VCaP (cell line): ENCODE results near the gene CTU1.

Experiments used
- H3K27ac ChIP-seq: fragments of 450-650 bp; 2 replicates; pipeline ENCODE4 v1.5.1; 2017
- TF ChIP-seq, protein P1 (sequence below): fragments of 450-650 bp; conservative IDR thresholded peaks from 2 replicates; pipeline ENCODE4 v1.5.1; 2017; ENCODE audit warnings: mild to moderate bottlenecking, moderate library complexity

Gene CTU1

DNA sequence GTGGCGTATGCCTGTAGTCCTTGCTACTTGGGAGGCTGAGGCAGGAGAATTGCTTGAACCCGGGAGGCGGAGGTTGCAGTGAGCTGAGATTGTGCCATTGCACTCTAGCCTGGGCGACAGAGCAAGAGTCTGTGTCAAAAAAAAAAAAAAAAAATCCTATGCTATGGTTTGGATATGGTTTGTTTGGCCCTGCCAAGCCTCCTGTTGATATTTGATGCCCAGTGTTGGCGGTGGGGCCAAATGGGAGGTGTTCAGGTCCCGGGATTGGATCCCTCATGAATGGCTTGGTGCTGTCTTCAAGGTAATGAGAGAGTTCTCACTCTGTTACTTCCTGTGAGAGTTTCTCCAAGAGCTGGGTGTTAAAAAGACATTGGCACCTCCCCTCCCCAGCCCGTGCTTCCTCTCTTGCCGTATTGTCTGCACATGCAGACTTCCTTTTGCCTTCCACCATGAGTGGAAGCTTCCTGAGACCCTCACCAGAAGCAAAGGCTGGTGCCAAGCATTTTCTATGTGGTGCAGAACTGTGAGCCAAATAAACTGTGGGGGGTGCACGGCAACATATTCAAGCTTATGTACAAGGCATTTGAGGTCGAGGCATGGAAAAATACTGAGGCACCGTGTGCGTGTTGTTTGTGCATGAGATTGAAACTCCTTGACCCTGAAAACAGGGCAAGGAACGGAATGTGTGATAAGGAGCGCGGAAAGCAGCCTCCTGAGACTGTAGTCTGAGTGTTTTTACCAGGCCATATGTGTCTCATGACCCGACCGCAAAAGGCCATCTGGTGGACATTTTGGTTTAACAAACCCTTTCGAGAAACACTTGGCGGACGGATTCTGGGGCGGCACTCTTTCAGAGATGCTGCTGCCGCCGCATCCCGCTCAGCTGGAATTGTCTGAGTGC lies 23.8 kb upstream of the CTU1 start:
- no peak overlapping the region for H3K27ac ChIP-seq
- TF ChIP-seq, protein P1, sequence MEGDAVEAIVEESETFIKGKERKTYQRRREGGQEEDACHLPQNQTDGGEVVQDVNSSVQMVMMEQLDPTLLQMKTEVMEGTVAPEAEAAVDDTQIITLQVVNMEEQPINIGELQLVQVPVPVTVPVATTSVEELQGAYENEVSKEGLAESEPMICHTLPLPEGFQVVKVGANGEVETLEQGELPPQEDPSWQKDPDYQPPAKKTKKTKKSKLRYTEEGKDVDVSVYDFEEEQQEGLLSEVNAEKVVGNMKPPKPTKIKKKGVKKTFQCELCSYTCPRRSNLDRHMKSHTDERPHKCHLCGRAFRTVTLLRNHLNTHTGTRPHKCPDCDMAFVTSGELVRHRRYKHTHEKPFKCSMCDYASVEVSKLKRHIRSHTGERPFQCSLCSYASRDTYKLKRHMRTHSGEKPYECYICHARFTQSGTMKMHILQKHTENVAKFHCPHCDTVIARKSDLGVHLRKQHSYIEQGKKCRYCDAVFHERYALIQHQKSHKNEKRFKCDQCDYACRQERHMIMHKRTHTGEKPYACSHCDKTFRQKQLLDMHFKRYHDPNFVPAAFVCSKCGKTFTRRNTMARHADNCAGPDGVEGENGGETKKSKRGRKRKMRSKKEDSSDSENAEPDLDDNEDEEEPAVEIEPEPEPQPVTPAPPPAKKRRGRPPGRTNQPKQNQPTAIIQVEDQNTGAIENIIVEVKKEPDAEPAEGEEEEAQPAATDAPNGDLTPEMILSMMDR = 0 out of 2 replicates have a peak, but pooled peaks have one; percentile 9

DNA sequence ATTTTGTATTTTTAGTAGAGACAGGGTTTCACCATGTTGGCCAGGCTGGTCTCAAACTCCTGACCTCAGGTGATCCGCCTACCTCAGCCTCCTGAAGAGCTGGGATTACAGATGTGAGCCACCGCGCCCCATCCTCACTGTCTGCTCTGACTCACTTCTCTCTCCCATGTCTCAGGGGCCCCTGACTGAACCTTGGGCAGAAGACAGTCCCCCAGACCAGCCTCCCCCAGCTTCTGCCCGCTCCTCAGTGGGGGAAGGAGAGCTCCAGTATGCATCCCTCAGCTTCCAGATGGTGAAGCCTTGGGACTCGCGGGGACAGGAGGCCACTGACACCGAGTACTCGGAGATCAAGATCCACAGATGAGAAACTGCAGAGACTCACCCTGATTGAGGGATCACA lies 21.5 kb upstream of the CTU1 start:
- no peak overlapping the region; the same call in 1 of the 2 replicates for H3K27ac ChIP-seq
- TF ChIP-seq, protein P1 = no peak

DNA sequence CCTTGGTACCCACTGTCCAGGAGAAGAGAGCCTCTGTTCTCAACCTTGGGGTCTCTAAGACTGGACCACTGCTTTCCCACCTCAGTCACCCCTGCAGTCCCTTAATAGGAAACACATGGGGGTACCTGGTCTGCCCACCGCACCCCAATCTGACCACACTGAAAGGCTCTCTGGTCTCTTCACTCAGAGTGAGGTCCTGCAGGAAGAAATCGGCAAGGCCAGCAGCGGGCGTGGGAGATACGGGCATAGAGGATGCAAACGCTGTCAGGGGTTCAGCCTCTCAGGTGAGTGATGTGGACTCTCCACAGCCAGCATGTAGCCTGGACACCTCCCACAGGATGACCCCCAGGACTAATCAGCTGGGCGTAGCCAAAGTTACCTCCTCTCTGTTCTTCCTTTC lies 20.0 kb upstream of the CTU1 start:
- TF ChIP-seq, protein P1 = no peak
- H3K27ac ChIP-seq = peak overlapping the region; percentile 42; the same call in 1 of the 2 replicates

DNA sequence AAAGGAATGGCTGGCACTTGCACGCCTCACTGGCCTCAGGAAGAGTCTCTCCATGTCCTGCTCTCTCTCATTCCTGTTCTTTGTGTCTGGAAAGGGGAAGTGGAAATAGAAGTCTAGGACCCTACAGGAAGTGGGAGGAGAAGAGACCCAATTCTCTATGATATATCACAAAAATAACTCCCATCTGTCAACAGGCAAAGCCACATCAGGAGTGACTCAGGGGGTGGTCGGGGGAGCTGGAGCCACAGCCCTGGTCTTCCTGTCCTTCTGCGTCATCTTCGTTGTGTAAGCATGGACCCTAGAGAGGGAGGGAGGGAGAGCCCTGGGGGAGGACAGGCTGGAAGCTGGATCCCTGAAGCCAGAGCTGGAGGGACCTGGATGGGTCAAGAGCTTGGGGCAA lies 19.5 kb upstream of the CTU1 start:
- H3K27ac ChIP-seq = no peak overlapping the region
- TF ChIP-seq, protein P1 = no peak

DNA sequence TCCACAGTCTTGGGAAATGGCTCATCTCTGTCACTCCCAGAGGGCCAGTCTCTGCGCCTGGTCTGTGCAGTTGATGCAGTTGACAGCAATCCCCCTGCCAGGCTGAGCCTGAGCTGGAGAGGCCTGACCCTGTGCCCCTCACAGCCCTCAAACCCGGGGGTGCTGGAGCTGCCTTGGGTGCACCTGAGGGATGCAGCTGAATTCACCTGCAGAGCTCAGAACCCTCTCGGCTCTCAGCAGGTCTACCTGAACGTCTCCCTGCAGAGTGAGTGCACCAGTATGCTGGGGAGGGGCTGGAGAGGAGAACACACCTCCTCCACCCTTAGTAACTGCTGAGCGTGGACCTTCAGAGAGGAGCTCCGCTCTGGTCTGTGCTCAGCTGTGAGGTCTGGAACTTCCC lies 18.8 kb upstream of the CTU1 start:
- no peak overlapping the region for H3K27ac ChIP-seq
- TF ChIP-seq, protein P1 = no peak

DNA sequence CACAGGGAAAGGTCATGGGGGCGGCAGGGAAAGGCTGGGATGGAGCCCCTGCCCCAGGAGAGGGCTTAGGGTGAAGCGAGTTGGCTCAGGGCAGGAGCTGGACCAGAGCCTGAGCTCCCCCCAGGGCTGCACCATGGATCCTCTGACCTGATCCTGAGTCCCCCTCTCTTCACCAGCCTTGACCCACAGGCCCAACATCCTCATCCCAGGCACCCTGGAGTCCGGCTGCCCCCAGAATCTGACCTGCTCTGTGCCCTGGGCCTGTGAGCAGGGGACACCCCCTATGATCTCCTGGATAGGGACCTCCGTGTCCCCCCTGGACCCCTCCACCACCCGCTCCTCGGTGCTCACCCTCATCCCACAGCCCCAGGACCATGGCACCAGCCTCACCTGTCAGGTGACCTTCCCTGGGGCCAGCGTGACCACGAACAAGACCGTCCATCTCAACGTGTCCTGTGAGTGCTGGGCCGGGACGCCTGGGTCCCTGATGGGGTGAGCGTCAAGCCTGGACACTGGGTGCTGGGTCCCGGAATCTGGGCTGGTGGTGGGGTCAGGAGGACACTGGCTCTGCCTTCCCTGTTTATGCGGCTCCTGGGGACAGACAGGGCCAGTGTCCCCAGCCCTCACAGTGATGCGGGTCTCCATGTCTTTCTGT lies 17.3 kb upstream of the CTU1 start:
- H3K27ac ChIP-seq = no peak overlapping the region
- TF ChIP-seq, protein P1 = no peak

DNA sequence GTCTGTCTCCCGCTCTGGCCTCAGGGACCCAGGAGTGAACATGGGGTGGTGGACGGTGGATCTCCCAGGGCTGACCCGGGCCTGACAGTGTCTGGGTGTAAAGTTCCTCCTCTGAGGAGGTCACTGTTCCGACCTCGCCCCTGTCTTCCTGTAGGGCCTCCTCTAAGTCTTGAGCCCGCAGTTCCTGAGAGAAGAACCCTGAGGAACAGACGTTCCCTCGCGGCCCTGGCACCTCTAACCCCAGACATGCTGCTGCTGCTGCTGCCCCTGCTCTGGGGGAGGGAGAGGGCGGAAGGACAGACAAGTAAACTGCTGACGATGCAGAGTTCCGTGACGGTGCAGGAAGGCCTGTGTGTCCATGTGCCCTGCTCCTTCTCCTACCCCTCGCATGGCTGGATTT lies 16.5 kb upstream of the CTU1 start, which contains the start of gene SIGLEC9:
SIGLEC9 (plus strand) TSS at position 178 of the 400 bp plus-strand sequence; CDS start at position 247, 69 bp downstream.
- H3K27ac ChIP-seq = no peak within 1 kb of the TSS
- TF ChIP-seq, protein P1 = no peak
